NCI-H187 (cell line): ENCODE measurements around the gene TMPRSS5.
"Not testable (repeated sequence)": the region's sequence is repeated elsewhere in the genome, so short reads cannot be mapped to it uniquely, and the experiment has no call there.

Experiments
- DNase-seq, 2 experiments: peaks; one replicate each; lab custom pipeline; 2025; lab: John Stamatoyannopoulos, UW

TMPRSS5 gene

GRCh38 chr11:113705871-113706655, at the start of gene TMPRSS5:
Gene TMPRSS5 (minus strand): TSS chr11:113706308. CDS start chr11:113706224, 84 bp downstream.
- no peak for DNase-seq

- DNase-seq = no peak
Measured at GRCh38 chr11:113752932-113753331, 46.8 kb upstream of the TMPRSS5 start.

- DNase-seq = no peak
Measured at GRCh38 chr11:113736323-113736722, 30.2 kb upstream of the TMPRSS5 start.

GRCh38 chr11:113732092-113732491, 26.0 kb upstream of the TMPRSS5 start:
- DNase-seq = no peak

GRCh38 chr11:113730887-113731726, 25.0 kb upstream of the TMPRSS5 start:
- DNase-seq = peak in 1 of 2 experiments; percentile 2

- DNase-seq = no peak
Measured at GRCh38 chr11:113729456-113729855, 23.3 kb upstream of the TMPRSS5 start.

GRCh38 chr11:113728814-113729213, 22.7 kb upstream of the TMPRSS5 start:
- DNase-seq = no peak

- DNase-seq = no peak
Measured at GRCh38 chr11:113725913-113726312, 19.8 kb upstream of the TMPRSS5 start.

- DNase-seq = no peak
Measured at GRCh38 chr11:113725407-113725806, 19.3 kb upstream of the TMPRSS5 start.

GRCh38 chr11:113724778-113725177, 18.7 kb upstream of the TMPRSS5 start:
- no peak for DNase-seq

GRCh38 chr11:113723787-113724186, 17.7 kb upstream of the TMPRSS5 start:
- no peak for DNase-seq

- no peak for DNase-seq
Measured at GRCh38 chr11:113722934-113723333, 16.8 kb upstream of the TMPRSS5 start.

GRCh38 chr11:113722221-113722620, 16.1 kb upstream of the TMPRSS5 start:
- no peak for DNase-seq

- no peak for DNase-seq
Measured at GRCh38 chr11:113721462-113722066, 15.5 kb upstream of the TMPRSS5 start.

GRCh38 chr11:113720478-113720877, 14.4 kb upstream of the TMPRSS5 start:
- DNase-seq = not testable (repeated sequence)

GRCh38 chr11:113715882-113716625, 9.9 kb upstream of the TMPRSS5 start:
- DNase-seq = no peak

GRCh38 chr11:113715273-113715672, 9.2 kb upstream of the TMPRSS5 start:
- no peak for DNase-seq

- DNase-seq = no peak
Measured at GRCh38 chr11:113710989-113711388, 4.9 kb upstream of the TMPRSS5 start.

- DNase-seq = not testable (repeated sequence)
Measured at GRCh38 chr11:113703551-113703950, 2.6 kb downstream of the TMPRSS5 start.

- DNase-seq = no peak
Measured at GRCh38 chr11:113701491-113701890, 4.6 kb downstream of the TMPRSS5 start.

GRCh38 chr11:113698515-113698914, 7.6 kb downstream of the TMPRSS5 start:
- DNase-seq = no peak
